H1 (cell line): ENCODE measurements around the gene TEF. TPM values are rescaled to one million over a fixed set of nuclear protein-coding genes. Genes with fewer than 3 reads are reported as not detected.

ENCODE experiments used
- CTCF ChIA-PET: fragments of 300-600 bp; sonication (Branson Sonifier 250); formaldehyde crosslinking; loops from one replicate; lab custom pipeline; 2021; ENCODE audit not compliant: partially characterized antibody; lab: Charles Lee
- POLR2A ChIA-PET: fragments of 300-600 bp; sonication (Branson Sonifier 250); formaldehyde crosslinking; loops from one replicate; lab custom pipeline; 2021; ENCODE audit warnings: inconsistent platforms; ENCODE audit not compliant: partially characterized antibody; lab: Charles Lee
- DNase-seq, 2 experiments: peaks; one replicate each; pipeline versions ENCODE4 v3.0.0 to v3.0.0-alpha.2; 2010 to 2022; ENCODE audit warnings: low spot score in 2 of 2, low read depth in 1 of 2, mixed read lengths in 1 of 2
- FAIRE-seq: peaks from 2 replicates; lab custom pipeline; 2011; peaks lifted over from hg19 to GRCh38; lab: Jason Lieb, UNC
- H2AFZ ChIP-seq: 2 replicates; pipeline ENCODE4 v1.8.1; 2012; ENCODE audit warnings: low read length, inconsistent platforms
- H2AK5ac ChIP-seq: 2 replicates; pipeline ENCODE4 v1.6.1; 2013; ENCODE audit warnings: low read depth, low read length
- H2BK120ac ChIP-seq: replicated peaks from 2 replicates; pipeline ENCODE3; 2013; ENCODE audit warnings: low read depth, low read length, inconsistent platforms
- H2BK12ac ChIP-seq: 2 replicates; pipeline ENCODE4 v1.6.1; 2013; ENCODE audit warnings: low read depth, low read length
- H2BK15ac ChIP-seq: 2 replicates; pipeline ENCODE4 v1.6.1; 2013; ENCODE audit warnings: low read length
- H2BK20ac ChIP-seq: 2 replicates; pipeline ENCODE4 v1.6.1; 2013; ENCODE audit warnings: low read length
- H2BK5ac ChIP-seq: 2 replicates; pipeline ENCODE4 v1.6.1; 2013; ENCODE audit warnings: low read depth, low read length
- H3K14ac ChIP-seq: 2 replicates; pipeline ENCODE4 v1.6.1; 2013; ENCODE audit warnings: inconsistent platforms; ENCODE audit not compliant: insufficient read length
- H3K18ac ChIP-seq: 2 replicates; pipeline ENCODE4 v1.6.1; 2013; ENCODE audit warnings: low read length; ENCODE audit errors: extremely low read depth
- H3K23ac ChIP-seq: 2 replicates; pipeline ENCODE4 v1.6.1; 2013; ENCODE audit warnings: inconsistent platforms; ENCODE audit not compliant: insufficient read length
- H3K23me2 ChIP-seq: 2 replicates; pipeline ENCODE4 v1.6.1; 2013; ENCODE audit warnings: low read depth, low read length
- H3K27ac ChIP-seq: 2 replicates; pipeline ENCODE4 v1.6.1; 2011; ENCODE audit warnings: low read depth, low read length, inconsistent platforms
- H3K27me3 ChIP-seq, 4 experiments: replicated peaks in 1 of 4; 1 replicate in 1 of 4; 2 replicates in 3 of 4; pipeline versions ENCODE4 v1.6.1 to v1.8.1; 2011 to 2013; ENCODE audit warnings: low read length in 3 of 4, mild to moderate bottlenecking in 3 of 4, inconsistent platforms in 2 of 4, mixed read lengths in 2 of 4, moderate library complexity in 1 of 4; ENCODE audit not compliant: control insufficient read depth in 3 of 4, insufficient read depth in 3 of 4; ENCODE audit errors: extremely low read depth in 1 of 4
- H3K36me3 ChIP-seq, 4 experiments: 2 replicates each; pipeline versions ENCODE4 v1.6.1 to v1.8.1; 2011 to 2013; ENCODE audit warnings: mild to moderate bottlenecking in 4 of 4, low read length in 3 of 4, moderate library complexity in 2 of 4, control low read depth in 1 of 4, inconsistent platforms in 1 of 4; ENCODE audit not compliant: insufficient read depth in 4 of 4, control insufficient read depth in 2 of 4
- H3K4ac ChIP-seq: replicated peaks from 2 replicates; pipeline ENCODE3; 2013; ENCODE audit warnings: low read length, low read depth, mixed read lengths, inconsistent platforms; ENCODE audit not compliant: insufficient read length
- H3K4me1 ChIP-seq, 4 experiments: replicated peaks in 1 of 4; 1 replicate in 1 of 4; 2 replicates in 3 of 4; pipeline versions ENCODE4 v1.6.1 to v1.8.1; 2011 to 2013; ENCODE audit warnings: low read length in 3 of 4, inconsistent platforms in 2 of 4, mixed read lengths in 1 of 4; ENCODE audit not compliant: insufficient read depth in 4 of 4, control insufficient read depth in 3 of 4
- H3K4me2 ChIP-seq, 2 experiments: 2 replicates each; pipeline versions ENCODE4 v1.6.1 to v1.8.1; 2011 to 2013; ENCODE audit warnings: low read depth in 2 of 2, low read length in 2 of 2, control low read depth in 1 of 2, inconsistent platforms in 1 of 2, mild to moderate bottlenecking in 1 of 2; ENCODE audit not compliant: insufficient read depth in 1 of 2
- H3K4me3 ChIP-seq, 4 experiments: fragments of 200-600, 300-600 bp in 1 of 4; sonication (generic), shearing (Covaris generic), sonication (Bioruptor Twin) in 1 of 4; 2 replicates each; pipeline versions ENCODE4 v1.5.1 to v1.8.1; 2011 to 2016; ENCODE audit warnings: low read length in 4 of 4, low read depth in 3 of 4, control low read depth in 2 of 4, inconsistent platforms in 2 of 4, mild to moderate bottlenecking in 2 of 4, mixed read lengths in 1 of 4, moderate library complexity in 1 of 4; ENCODE audit not compliant: insufficient read depth in 2 of 4; ENCODE audit errors: extremely low read depth in 1 of 4
- H3K56ac ChIP-seq: replicated peaks from 2 replicates; pipeline ENCODE3; 2013; ENCODE audit warnings: low read depth, mild to moderate bottlenecking, mixed read lengths, low read length, inconsistent platforms; ENCODE audit not compliant: insufficient read length
- H3K79me1 ChIP-seq: 2 replicates; pipeline ENCODE4 v1.6.1; 2013; ENCODE audit warnings: low read depth, low read length, control low read depth
- H3K79me2 ChIP-seq, 2 experiments: 2 replicates each; pipeline versions ENCODE4 v1.6.1 to v1.8.1; 2012 to 2013; ENCODE audit warnings: low read length in 2 of 2, mild to moderate bottlenecking in 2 of 2, inconsistent platforms in 1 of 2; ENCODE audit not compliant: insufficient read depth in 2 of 2, control insufficient read depth in 1 of 2
- H3K9ac ChIP-seq, 4 experiments: replicated peaks in 1 of 4; 1 replicate in 1 of 4; 2 replicates in 3 of 4; pipeline versions ENCODE4 v1.6.1 to v1.8.1; 2011 to 2013; ENCODE audit warnings: low read depth in 3 of 4, low read length in 3 of 4, control low read depth in 2 of 4, mild to moderate bottlenecking in 2 of 4, moderate library complexity in 2 of 4, inconsistent platforms in 1 of 4; ENCODE audit errors: extremely low read depth in 1 of 4
- H3K9me3 ChIP-seq, 2 experiments: 2 replicates each; pipeline versions ENCODE4 v1.6.1 to v1.8.1; 2012 to 2013; ENCODE audit warnings: mild to moderate bottlenecking in 2 of 2, moderate library complexity in 2 of 2, control low read depth in 1 of 2, inconsistent platforms in 1 of 2, low read depth in 1 of 2, low read length in 1 of 2, mixed read lengths in 1 of 2; ENCODE audit not compliant: insufficient read depth in 2 of 2
- H4K20me1 ChIP-seq, 2 experiments: replicated peaks in 1 of 2; 2 replicates each; pipeline versions ENCODE3 to v1.8.1; 2011 to 2013; ENCODE audit warnings: inconsistent platforms in 2 of 2, low read length in 2 of 2, mild to moderate bottlenecking in 1 of 2; ENCODE audit not compliant: insufficient read depth in 2 of 2, control insufficient read depth in 1 of 2
- H4K5ac ChIP-seq: 2 replicates; pipeline ENCODE4 v1.6.1; 2013; ENCODE audit warnings: low read length, low read depth, mixed read lengths, inconsistent platforms; ENCODE audit not compliant: insufficient read length
- H4K8ac ChIP-seq: 2 replicates; pipeline ENCODE4 v1.8.0; 2013; ENCODE audit warnings: mild to moderate bottlenecking, moderate library complexity, low read length, inconsistent platforms; ENCODE audit not compliant: insufficient read depth; ENCODE audit errors: extremely low read depth
- H4K91ac ChIP-seq: replicated peaks from 2 replicates; pipeline ENCODE3; 2013; ENCODE audit warnings: low read length, mixed read lengths, inconsistent platforms; ENCODE audit not compliant: insufficient read length
- BRCA1 ChIP-seq: IDR thresholded peaks from 2 replicates; pipeline ENCODE4 v1.6.1; 2012; ENCODE audit warnings: low read depth, low read length, improper control_type of control experiment
- CEBPB ChIP-seq: IDR thresholded peaks from 2 replicates; pipeline ENCODE4 v1.6.1; 2012; ENCODE audit warnings: low read depth, low read length
- EZH2 ChIP-seq: fragments of 200-600 bp; sonication (generic); IDR thresholded peaks from 2 replicates; pipeline ENCODE4 v1.7.1; 2012; ENCODE audit warnings: low read depth, mild to moderate bottlenecking, moderate library complexity, low read length, inconsistent platforms; ENCODE audit not compliant: severe bottlenecking
- GTF2F1 ChIP-seq: IDR thresholded peaks from 2 replicates; pipeline ENCODE4 v1.6.1; 2012; ENCODE audit warnings: low read depth, low read length, improper control_type of control experiment, borderline replicate concordance
- JUND ChIP-seq: IDR thresholded peaks from 2 replicates; pipeline ENCODE4 v1.6.1; 2011; ENCODE audit warnings: mild to moderate bottlenecking, improper control_type of control experiment, low read length
- KDM4A ChIP-seq: IDR thresholded peaks from one replicate; pipeline ENCODE4 v1.7.1; 2012; ENCODE audit warnings: low read depth, mild to moderate bottlenecking, moderate library complexity, low read length, inconsistent platforms; ENCODE audit not compliant: severe bottlenecking
- MAX ChIP-seq: IDR thresholded peaks from 2 replicates; pipeline ENCODE4 v1.6.1; 2012; ENCODE audit warnings: inconsistent platforms
- POLR2A ChIP-seq, 2 experiments: IDR thresholded peaks; 1 replicate in 1 of 2; 2 replicates in 1 of 2; pipeline ENCODE4 v1.6.1; 2011; ENCODE audit warnings: low read depth in 2 of 2, low read length in 2 of 2, mild to moderate bottlenecking in 2 of 2; ENCODE audit errors: control extremely low read depth in 1 of 2
- RXRA ChIP-seq: IDR thresholded peaks from 2 replicates; pipeline ENCODE4 v1.6.1; 2011; ENCODE audit warnings: low read depth, mild to moderate bottlenecking, low read length, moderate library complexity; ENCODE audit not compliant: insufficient read depth
- SIN3A ChIP-seq, 2 experiments: IDR thresholded peaks in 1 of 2; conservative IDR thresholded peaks in 1 of 2; 2 replicates each; pipeline ENCODE4 v1.6.1; 2011 to 2012; ENCODE audit warnings: low read length in 2 of 2, improper control_type of control experiment in 1 of 2, low read depth in 1 of 2, mild to moderate bottlenecking in 1 of 2
- SUZ12 ChIP-seq: fragments of 200-600 bp; sonication (generic); IDR thresholded peaks from 2 replicates; pipeline ENCODE4 v1.6.1; 2012; ENCODE audit warnings: mild to moderate bottlenecking, inconsistent platforms, low read length, moderate library complexity, mixed read lengths
- TAF7 ChIP-seq: optimal IDR thresholded peaks from 2 replicates; pipeline ENCODE3; 2011; ENCODE audit warnings: low read depth, mild to moderate bottlenecking, inconsistent platforms, low read length, moderate library complexity, borderline replicate concordance
- WGBS, 2 experiments: shearing (Covaris generic) in 1 of 2; methylation state at CpG; one replicate each; pipeline versions ENCODE4 v1.1.6 to v1.1.7; 2013 to 2015; ENCODE audit warnings: low lambda C conversion rate in 2 of 2, mixed read lengths in 2 of 2, inconsistent platforms in 1 of 2, low coverage in 1 of 2, missing lambda C conversion rate in 1 of 2; ENCODE audit not compliant: insufficient replicate concordance in 2 of 2, insufficient coverage in 1 of 2, insufficient read length in 1 of 2; ENCODE audit errors: extremely low coverage in 1 of 2, missing lambda C conversion rate in 1 of 2; 5-methylcytosine and 5-hydroxymethylcytosine counted together
- polyA plus RNA-seq, 7 experiments: library from polyadenylated mRNA; depleted of rRNA in 3 of 7; stranded (reverse) in 5 of 7; unstranded in 2 of 7; fragments of >200 nt in 5 of 7; fragments of 200-250 nt in 2 of 7; gene quantifications; 1 replicate in 5 of 7; 2 replicates in 1 of 7; 4 replicates in 1 of 7; pipeline versions ENCODE4 v1.2.1 to v1.2.3, GENCODE V29; 2011 to 2013; ENCODE audit warnings: missing spikeins in 2 of 7, mixed read lengths in 2 of 7
- total RNA-seq: library from RNA; stranded (reverse); fragmentation: NEBNext Ultra II Directional; extraction: Animal tissue kit (Norgen Biotek cat#: 25700); gene quantifications from 2 replicates; pipeline ENCODE4 v1.2.1, GENCODE V29; 2021

TEF gene
- total and polyA plus RNA-seq, 2 of the 8 experiments (the other 6 are each of a cell fraction or from before 2014, with no cell fraction given), result 7.4 to 9.0 TPM

GRCh38 chr22:41344189-41344788, 37.5 kb upstream of the TEF start:
- Histone ChIP-seq H3K4me1 (no peaks in the 10 kb centered on the region), H4K5ac (no peak overlapping the region), H3K36me3 (peaks cover 17 to 48% (median 37%) of the 10 kb centered on the region in 4 experiments), H3K27me3 (no peaks in the 10 kb centered on the region; a peak in 1 of 7 replicates), H3K4ac (no peak overlapping the region), H2BK20ac (no peak overlapping the region), H4K20me1 (peaks cover 0 to 1% of the 10 kb centered on the region in 2 experiments), H3K18ac (no peak overlapping the region), H3K56ac (no peak overlapping the region), H3K4me2 (no peak overlapping the region), H3K4me3 (no peak overlapping the region), H2BK5ac (0 out of 2 replicates have a peak overlapping the region, but pooled peaks have one; percentile 37), H4K8ac (no peak overlapping the region), H3K23me2 (no peaks in the 10 kb centered on the region), H3K9ac (no peak overlapping the region), H3K14ac (no peak overlapping the region), H2BK12ac (no peak overlapping the region), H2AFZ (no peak overlapping the region), H3K27ac (no peak overlapping the region), H3K9me3 (no peaks in the 10 kb centered on the region), H3K79me1 (no peaks in the 10 kb centered on the region), H3K23ac (no peak overlapping the region), H2BK120ac (no peak overlapping the region), H4K91ac (no peak overlapping the region), H3K79me2 (no peaks in the 10 kb centered on the region), H2AK5ac (no peak overlapping the region), H2BK15ac (no peak overlapping the region)
- WGBS, 2 experiments, result 93% methylated on average over 11 of the region's 11 CpGs; no CpG with 5 or more reads in 1 of the 2 experiments
- ChIA-PET POLR2A (interaction anchor here (0.6 to 2.2 kb wide), 10 partner anchors 10 to 45 kb away, joined by 3 to 9 read pairs (median 4); partner anchors contain the start of gene TEF), CTCF (interaction anchor here (0.6 to 0.8 kb wide), 2 partner anchors 10 to 576 kb away, joined by 3 read pairs; no protein-coding TSS in a partner anchor)
- DNase-seq, result no peak
- FAIRE-seq, result no peak
- TF ChIP-seq SUZ12 (no peak), RXRA (no peak), MAX (no peak), POLR2A (IDR thresholded peaks at IDR 0.05; ENCODE audit: control extremely low read depth in 1 of 2, low read depth in 2 of 2, low read length in 2 of 2) (no peak), EZH2 (no peak), TAF7 (no peak), SIN3A (conservative IDR thresholded peaks at IDR 0.05 in 1 of 2, IDR thresholded peaks at IDR 0.05 in 1 of 2; ENCODE audit: low read depth in 1 of 2, low read length in 2 of 2) (no peak), BRCA1 (no peak), GTF2F1 (no peak), JUND (no peak), CEBPB (no peak), KDM4A (no peak)
